Epidermal melanocyte (primary cell): Measurements from ENCODE around the gene GABBR2.

ENCODE experiments used
- DNase-seq: peaks from one replicate; pipeline ENCODE4 v3.0.0; 2011; ENCODE audit warnings: low spot score; ENCODE audit not compliant: insufficient read length

GABBR2 gene

DNA sequence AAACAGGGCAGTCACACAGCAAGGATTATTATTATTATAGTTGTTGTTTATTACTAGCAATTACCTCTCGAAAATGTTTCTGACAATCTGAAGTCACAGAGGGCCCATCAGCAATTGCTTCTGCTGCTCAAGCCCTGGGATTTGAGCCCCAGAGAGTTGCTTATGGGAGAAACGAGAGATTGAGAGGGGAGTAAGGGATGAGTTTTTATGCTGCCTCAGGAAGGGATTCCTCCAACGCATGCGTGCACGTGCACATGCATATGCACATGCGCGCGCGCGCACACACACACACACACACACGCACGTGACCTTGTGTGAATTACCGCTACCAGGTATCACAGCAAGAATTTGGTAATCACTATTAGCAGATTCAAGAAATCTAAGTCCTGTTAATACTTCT lies 264.1 kb downstream of the GABBR2 start:
- no peak for DNase-seq

DNA sequence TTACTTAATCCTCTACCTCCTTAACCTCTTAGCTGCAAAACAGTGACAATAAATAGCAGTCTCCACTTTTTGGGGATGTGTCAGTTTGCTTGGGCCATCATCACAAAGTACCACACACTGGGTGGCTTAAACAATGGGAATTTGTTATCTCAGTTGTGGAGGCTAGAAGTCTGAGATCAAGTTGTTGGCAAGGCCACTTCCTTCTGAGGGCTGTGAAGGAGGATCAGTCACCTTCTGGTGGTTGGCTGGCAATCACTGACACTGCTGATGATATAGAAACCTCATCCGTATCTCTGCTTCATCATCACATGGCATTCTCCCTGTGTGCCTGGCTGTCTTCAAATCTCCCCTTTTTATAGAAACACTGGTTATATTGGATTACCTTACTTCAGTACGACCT lies 266.2 kb downstream of the GABBR2 start:
- DNase-seq: no peak

DNA sequence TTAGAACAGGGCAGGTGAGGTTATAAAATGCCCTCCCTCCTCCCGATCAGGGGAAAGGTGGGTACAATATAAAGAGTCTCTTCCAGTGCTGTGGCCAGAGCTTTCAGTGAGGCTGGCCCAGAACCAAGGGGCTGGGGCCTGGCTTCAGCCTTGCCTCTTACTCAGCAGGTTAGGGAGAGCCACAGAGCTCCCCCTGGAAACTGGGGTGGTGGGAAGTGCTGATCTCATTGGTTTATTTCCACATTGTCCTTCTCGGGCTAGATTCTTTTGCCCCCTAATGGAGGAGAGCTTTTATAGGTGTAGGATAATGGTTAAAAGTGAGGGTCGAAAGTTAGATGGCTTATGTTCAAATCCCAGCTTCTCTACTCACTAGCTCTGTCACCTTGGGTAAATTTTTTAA lies 266.6 kb downstream of the GABBR2 start:
- no peak for DNase-seq

DNA sequence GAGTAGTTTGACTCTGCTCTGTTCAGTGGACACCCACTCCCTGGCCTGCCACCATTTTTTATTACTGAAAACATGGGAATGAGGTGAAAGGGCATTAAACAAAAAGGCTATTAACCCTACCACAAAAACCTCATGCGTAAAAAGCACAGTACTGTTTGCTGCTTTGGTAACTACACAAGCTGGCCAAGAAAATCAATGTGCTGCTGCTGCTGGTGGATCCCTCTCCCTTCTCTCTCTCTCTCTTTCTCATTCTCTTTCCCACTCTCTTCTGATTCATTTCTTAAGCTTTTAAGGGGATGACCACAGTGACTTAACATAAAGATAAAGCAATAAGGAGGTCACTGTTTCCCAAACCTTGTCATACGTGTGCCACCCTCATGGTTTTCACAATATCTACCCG lies 270.1 kb downstream of the GABBR2 start:
- no peak for DNase-seq

DNA sequence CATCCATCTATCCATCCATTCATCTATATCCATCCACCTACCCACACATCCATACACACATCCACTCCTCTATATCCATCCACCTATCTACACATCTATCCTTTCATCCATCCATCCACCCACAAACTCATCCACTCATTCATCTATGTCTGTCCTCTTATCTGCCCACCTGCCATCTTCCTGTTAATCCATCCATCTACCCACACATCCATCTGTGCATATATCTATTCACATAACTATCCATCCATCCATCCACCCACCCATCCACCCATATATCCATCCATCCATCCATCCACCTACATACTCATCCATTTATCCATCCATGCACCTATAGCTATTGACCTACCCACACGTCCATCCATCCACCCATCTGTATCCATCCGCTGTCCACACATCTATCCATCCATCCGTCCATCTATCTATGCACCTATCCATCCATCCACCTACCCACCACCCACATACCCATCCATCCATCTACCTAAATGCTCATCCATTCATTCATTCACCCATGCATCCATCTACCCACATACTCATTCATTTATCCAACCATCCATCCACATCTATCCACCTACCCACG lies 271.2 kb downstream of the GABBR2 start:
- DNase-seq: no peak

DNA sequence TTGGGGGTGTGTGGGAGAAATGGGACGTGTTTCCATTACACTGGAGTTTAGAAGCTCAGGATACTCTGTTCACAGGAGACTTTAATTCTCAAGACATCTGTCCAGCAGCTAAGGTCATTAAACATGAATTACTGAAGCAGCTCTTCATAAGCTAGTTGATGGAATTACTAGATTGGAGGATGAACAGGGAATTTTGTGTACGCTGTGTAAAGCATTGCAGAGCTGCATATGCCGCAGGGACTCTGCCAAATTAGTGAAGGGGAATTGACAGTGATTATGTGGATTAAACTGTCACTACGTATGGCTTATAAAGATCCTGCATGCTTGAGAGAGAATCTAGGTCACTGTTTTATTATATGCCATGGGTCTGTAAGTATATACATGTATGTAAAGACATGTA lies 275.8 kb downstream of the GABBR2 start:
- no peak for DNase-seq

DNA sequence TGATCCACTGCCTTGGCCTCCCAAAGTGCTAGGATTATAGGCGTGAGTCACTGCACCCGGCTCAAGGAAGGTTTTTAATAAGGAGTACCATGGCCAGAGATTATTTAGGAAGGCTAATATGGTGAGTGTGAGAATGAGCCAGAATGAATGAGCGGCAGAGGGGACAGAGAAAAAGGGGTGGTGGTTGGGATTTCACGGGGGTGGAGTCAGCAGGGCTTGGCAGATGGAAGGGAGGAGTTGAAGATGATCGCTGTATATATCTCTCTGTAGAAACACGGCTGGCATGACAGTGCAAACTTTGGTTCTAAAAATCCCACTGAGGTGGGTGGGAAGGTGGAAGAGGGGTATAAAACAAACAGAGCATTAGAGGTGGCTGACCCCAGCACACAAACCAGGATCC lies 276.6 kb downstream of the GABBR2 start:
- DNase-seq: no peak

DNA sequence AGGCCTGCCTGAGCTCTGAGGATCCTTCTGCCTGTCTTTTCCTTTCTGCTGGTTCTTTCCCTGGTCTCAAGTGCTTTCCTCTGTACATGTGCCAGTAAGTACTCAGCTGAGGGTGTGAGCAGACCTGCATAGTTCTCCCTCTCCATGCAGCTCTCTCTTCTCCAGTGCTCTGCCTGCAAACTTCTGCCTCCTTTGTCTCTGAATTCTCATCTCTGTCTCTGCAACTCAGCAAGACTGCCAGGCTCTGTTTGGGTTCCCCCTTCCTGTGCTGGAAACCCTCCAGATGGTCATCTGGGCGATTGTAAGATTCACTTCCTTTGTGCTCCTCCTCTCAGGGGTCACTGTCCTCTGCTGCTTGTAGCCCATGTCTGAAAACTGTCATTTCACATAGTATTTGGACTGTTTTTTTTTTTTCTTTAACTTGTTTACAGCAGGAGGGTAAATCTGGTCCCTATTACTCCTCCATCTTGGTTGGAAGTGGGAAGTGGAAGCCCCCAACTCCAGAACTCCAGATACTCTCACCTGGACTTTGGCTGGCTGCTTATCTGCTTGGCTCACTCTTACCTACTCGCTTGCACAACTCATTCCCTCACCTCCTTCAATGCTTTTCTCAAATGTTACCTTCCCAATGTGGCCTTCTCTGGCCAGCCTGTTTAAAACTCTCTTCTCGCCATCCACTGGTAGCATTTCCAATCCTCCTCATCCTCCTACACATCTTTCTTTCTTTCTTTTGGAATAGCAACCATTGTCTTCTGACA lies 278.0 kb downstream of the GABBR2 start:
- DNase-seq: no peak

DNA sequence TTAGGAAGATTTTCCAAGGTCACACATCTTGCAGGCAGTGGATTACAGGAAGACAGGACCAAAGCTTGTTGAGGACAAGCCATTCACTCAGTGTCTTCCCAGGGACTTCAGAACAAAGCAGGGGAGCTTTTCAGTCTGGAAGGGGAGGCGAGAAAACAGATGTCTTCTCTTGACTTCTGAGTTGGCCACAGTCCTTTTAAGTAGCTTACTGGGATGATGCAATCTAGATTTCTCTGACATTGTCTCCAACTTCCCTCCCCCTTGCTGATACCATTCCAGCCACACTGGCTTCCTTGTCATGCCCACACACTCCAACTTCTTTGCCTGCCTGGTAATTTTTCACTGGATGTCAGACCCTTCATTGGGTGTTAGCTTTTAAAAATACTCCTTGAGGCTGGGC lies 279.1 kb downstream of the GABBR2 start:
- no peak for DNase-seq

DNA sequence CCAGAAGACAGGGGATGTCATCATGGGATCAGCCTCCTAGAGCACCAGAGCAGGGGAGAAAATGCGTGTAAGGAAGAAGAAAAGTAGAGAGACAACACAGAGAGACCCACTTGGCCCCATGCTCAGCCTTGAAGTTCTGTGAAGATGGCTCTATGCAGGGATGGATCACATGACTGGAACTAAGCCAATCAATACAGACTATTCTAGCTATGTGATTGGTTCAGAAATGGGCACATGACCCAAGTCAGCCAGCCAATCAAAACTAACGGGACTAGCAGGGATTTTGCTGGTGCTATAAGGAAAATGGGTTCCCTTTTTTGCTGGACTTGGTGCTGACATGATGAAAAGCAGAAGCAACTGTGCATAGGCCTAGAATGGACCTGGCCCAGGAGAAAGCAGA lies 280.3 kb downstream of the GABBR2 start:
- no peak for DNase-seq

DNA sequence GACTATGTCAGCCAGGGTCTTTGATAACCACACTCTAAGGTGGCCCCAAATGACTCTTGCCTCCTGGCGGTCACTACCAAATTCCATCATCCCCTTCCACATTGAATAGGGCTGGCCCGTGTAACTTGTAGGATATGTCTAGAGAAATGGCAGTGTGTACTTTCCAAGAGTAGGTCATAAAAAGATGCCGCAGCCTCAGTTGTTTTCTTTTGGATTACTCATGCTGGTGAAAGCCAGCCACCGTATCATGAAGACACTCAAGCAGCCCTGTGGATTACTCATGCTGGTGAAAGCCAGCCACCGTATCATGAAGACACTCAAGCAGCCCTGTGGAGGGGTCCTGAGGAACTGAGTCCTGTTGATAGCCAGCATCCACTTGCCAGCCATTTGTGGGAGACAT lies 281.2 kb downstream of the GABBR2 start:
- no peak for DNase-seq

DNA sequence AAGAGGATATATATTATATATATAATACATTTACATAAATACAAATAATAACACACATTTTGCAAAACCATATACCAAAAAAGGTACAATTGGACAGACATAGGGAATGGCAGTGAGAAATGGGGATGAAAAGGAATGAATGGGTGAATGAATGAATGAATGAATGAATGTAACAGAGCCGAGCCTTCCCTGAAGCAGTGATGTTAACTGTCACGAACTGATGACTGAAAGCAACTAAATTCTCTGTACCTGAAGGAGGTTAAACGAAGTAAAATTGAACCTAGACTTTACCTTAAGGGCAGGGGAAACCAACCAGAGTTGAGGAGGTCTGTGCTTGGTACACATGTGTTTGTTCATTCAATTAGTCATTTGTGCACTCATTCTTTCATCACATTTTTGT lies 283.7 kb downstream of the GABBR2 start:
- no peak for DNase-seq

DNA sequence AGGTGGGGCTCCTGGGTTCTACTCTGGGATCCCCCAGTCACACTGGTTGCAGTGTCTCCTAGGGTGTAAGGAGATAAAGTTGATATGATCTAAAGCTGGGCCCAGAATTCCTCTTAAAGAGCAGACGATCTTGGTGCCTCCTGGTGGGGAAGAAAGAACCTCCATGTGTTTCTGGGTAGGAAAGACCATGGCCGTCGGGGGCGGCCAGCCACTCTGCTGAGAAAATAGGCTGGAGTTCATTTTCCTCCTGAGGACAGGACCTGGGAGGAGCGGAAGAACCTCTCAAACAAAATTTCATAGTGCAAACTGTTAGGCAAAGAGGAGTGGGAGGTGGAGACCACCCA lies 289.5 kb downstream of the GABBR2 start:
- DNase-seq: no peak

DNA sequence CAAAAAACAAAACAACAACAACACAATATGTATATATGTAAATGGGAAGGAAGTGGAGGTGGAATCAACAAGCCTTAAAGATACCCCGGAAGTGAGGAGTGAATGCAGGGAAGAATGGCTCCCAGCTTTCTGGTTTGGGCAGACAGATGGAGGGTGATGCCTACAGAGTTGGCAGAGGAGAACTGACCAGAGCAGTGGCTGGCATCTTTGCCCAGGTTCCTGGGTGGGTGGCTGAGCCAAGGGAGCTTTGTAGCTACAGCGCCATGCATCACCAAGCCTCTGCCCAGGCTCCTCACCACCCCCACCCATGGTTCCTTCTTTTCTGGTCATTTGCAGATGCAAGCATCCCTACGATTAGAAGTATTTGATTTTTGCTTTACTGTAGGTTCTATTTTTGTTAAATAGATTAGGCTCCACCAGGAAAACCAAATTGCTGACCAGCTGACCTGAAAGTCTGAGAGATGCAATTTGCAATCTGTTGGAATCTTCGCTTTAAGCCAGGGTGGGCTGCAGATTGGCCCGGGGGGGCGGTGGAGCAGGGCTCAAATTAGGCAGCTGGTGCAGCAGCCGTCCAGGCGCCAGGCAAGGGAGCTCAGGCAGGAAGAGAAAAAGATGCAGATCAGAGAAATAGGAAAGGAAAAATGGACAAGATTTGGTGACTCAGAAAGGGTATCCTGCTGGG lies 290.0 kb downstream of the GABBR2 start:
- no peak for DNase-seq

DNA sequence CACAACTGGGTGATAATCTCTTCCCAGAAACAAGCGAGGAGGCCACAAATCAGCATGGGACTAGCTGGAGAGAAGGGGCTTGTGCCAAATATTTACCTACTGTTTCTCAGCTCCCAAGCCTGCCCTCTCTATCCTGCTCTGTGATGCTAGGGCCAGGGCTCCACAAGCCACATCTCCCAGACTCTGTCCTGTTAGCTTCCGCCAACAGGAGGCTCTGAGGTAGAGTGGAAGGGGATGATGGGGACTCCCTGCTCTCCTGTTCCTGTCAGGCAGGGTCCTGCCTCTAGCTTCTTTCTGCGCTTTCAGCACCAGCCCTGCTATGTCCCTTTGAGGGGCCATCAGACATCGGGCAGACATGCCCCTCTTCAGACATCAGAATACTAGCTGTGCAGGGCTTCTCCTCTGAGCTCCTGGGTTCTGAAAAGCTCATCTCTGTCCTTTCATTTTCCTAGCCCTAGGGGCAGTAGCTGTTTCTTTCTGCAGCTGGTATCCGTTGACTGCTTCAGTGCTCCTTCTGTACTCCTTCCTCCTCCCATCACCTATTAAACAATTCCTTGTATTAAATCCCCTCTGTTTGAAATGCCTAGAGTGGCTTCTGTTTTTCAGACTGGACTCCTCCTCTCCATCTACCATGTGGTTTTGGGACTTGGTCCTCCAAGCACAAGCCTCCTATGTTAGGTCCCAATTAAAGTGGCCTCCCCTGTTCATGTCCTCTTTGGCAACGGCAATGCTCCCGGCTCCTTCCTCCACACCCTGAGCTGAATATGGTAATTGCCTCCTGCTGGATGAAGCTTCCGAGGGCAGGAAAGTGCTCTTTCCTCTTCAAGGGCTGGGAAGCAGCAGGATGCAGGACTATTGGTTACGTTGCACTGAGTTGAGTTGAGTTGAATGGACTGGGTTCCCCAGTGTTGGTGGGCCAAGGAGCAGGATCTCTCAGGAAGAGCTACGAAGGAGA lies 292.2 kb downstream of the GABBR2 start:
- no peak for DNase-seq

DNA sequence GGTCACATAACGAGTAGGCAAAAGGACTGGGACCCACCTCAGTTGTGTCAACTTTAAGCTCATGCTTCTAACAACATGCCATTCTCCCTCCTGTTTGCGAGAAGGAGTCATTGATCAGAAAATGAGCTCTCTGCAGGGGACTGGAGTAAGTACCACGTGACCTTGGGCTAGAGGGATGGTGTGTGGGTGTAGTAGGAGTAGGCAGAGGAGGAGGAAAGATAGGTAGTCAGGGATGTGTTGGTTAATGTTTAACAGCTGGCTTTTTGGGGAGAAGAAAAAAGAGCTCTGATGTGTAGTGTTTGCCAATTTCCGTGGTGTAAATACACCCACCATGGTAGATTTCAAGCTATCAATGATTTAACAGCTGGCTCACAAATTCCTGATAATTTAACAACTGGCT lies 293.0 kb downstream of the GABBR2 start:
- no peak for DNase-seq

DNA sequence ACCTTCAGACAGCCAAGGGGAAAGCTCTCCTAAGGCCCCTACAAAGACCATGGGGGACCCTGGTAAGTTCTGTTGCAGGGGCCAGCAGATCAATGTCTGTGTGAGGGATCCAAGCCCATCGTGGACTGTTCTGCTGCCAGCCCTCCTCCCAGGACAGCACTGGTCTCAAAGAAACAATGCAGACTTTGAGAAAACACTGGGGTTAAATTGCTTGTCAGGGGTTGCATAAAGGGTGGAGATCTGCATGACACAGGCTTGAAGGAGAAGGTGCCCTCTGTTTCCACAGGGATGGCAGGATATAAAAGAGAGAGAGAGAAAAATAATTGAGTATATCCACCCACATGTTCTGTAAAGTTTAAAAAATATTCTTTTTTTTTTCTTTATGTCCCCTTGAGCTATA lies 295.7 kb downstream of the GABBR2 start:
- DNase-seq: no peak

DNA sequence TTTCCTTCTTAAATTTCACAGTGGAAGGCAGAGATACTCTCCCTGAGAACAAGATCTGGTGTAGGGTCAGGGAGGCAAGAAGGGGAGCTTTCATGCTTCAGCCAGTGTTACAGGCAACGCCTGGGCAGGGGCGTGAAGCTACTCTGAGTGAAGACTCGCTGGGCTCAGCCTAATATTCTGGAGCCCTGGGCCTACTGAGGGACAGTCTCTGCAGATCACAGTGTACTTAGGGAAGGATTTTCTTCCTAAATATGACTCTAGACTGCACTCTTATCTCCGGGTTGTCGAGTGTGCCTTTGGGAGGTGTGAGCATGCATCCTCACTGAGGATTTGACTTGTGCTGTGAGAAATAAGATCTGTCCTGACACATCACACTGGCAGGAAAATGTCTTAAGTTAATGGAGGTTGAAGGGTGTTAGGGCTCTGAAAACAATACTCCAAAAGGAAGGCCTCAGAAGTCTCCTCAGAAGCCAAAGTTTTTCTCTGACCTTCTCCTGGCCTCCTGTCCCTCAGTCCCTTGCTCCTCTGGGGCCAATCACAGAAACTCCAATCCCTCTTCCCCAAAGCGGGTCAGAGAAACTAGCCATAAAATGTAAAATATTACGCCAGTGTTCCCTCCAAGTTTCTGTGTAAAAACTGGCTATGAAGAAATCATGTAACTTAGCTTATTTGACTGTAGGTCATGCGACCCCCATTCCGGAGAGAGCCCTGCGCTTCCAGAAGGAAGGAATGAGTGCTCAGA lies 296.5 kb downstream of the GABBR2 start:
- no peak for DNase-seq

DNA sequence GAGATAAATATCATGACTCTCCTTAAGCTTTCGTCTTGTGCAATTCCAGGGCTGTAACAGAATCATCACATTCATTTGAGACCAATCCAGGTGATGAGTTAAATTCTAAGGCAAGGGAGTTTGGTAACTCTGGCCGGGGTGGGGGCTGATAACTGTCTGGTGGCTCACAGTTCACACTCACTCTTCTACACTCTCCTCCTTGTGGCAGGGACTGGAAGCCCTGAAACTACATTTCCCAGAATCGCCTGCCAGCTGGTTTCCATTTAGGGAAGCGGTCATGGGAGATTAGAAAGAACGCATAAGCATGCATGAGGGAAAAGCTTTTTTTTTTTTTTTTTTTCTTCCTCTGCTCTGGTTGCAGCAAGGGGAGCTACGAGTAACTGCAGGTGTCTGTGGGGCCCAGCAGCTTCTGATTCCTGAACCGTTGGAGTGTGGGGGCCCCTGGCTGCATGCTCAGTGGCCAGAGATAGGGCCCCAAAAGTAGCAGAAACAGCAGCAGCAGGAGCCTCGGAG lies 298.5 kb downstream of the GABBR2 start:
- peak; percentile 85 for DNase-seq

DNA sequence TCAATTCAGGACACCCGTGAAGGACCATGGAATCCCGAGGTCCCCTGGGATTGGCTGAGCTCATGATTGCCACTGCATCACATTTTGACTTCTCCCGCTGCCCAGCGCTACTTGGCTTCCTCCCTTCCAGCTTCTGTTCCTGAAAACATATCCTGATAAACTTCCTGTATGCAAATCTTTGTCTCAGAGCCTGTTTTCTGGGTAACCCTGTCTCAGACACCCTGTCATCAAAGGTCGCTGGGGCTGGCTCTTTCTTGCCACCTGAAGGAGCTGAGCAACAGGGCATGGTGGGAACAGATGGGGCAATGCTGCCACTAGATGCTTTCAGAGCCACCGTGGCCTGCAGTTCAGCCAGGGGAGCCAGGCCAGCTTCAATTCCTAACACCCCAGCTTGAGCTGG lies 299.0 kb downstream of the GABBR2 start:
- no peak for DNase-seq

DNA sequence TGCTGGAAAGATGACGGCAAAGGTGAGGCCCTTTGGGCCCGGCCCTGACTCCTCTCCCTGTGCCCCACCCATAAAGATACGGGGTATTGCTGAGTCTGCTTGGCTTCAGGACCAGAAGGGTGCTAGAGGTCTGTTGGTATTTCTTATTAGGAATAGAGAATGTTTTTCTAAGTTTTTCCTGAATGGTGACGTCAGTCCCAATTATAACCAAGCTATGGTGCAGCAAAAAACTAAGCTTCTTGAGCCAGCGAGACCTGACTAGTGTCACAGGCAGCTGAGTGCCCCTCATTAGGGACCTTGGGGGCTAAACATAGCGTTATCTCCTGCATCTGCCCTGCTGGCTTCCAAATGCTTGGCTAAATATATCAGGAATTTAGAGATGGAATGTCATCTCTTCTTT lies 302.3 kb downstream of the GABBR2 start:
- DNase-seq: no peak
